Right atrium auricular region (tissue), 2 donors: Measurements from ENCODE around the gene ARL4A. TPM values are rescaled to one million over a fixed set of nuclear protein-coding genes. Genes with fewer than 3 reads are reported as not detected.

ENCODE experiments used
- total RNA-seq, 2 donors: library from RNA; depleted of rRNA; stranded (reverse); fragments of >200 nt; gene quantifications; one replicate each; pipeline ENCODE4 v1.1.0, GENCODE V29; 2016

ARL4A gene
- total RNA-seq, 2 donors from 2014 or later = 13.3 to 25.0 TPM

Other genes starting within 250 kb of the ARL4A start
- under 1 TPM; 0.67 to 0.93 TPM for gene SCIN, start 116.9 kb upstream of the ARL4A start, total RNA-seq